ENCODE measurements around the gene SLC24A4.

The SLC24A4 gene

DNA sequence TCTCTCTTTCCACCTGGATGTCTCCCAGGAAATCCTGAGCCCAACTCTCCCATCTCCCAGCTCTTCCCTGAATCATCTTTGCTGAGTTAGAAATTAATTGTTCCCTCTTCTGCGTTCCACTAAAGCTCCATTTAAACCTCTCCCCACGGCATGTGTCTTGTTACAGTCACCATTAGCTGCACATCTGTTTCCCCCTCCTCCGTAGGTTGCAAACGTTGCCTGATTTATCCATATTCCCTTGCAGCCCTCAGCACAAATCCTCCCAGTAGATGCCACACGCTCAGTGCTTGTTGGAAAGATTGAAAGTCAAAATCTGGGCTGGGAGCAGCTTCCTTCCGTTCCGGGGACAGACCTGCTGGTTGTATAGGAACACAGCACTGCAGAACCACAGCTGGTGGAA, 90.4 kb downstream of the SLC24A4 start:
- no peak overlapping the region for H3K4me2 ChIP-seq (ENCODE audit: insufficient read depth, low read length, poor library complexity, severe bottlenecking)
- no peak overlapping the region for H2BK15ac ChIP-seq (ENCODE audit: low read length)
- no peak overlapping the region for H3K4ac ChIP-seq (ENCODE audit: low read length)
- H3K27me3 ChIP-seq (ENCODE audit: control insufficient read depth in 3 of 3, insufficient read depth in 3 of 3, low read depth in 1 of 3, low read length in 3 of 3) = peaks cover 0 to 3% (median 0%) of the 10 kb centered on the region in 3 experiments
- no peaks in the 10 kb centered on the region for H3K9me3 ChIP-seq (replicated peaks in 1 of 2; ENCODE audit: control insufficient read depth in 2 of 2, insufficient read depth in 1 of 2, low read depth in 1 of 2, low read length in 2 of 2)
- H2BK5ac ChIP-seq (ENCODE audit: low read length) = no peak overlapping the region
- no peak overlapping the region for H2AFZ ChIP-seq (ENCODE audit: low read length)
- H2BK12ac ChIP-seq (ENCODE audit: low read length) = no peak overlapping the region
- no peak overlapping the region for H3K18ac ChIP-seq (ENCODE audit: low read length)
- H2BK120ac ChIP-seq (ENCODE audit: low read depth, low read length) = no peak overlapping the region
- H3K14ac ChIP-seq (ENCODE audit: low read length) = no peak overlapping the region
- no peak overlapping the region for H3K4me3 ChIP-seq (ENCODE audit: low read length in 2 of 2)
- no peak overlapping the region for H2AK5ac ChIP-seq (ENCODE audit: low read depth, low read length)
- H4K8ac ChIP-seq (ENCODE audit: low read depth, low read length) = no peak overlapping the region
- H3K9ac ChIP-seq (ENCODE audit: low read depth, low read length, poor library complexity) = no peak overlapping the region
- no peaks in the 10 kb centered on the region for H3K36me3 ChIP-seq (replicated peaks in 1 of 2; ENCODE audit: control insufficient read depth in 2 of 2, insufficient read depth in 2 of 2, low read length in 2 of 2)
- H3K4me1 ChIP-seq (ENCODE audit: control insufficient read depth in 2 of 2, insufficient read depth in 1 of 2, low read depth in 1 of 2, low read length in 2 of 2) = peaks cover 0 to 5% of the 10 kb centered on the region in 2 donors
- no peaks in the 10 kb centered on the region for H3K79me1 ChIP-seq (ENCODE audit: low read depth, low read length)
- WGBS, 2 donors (ENCODE audit: extremely low coverage in 2 of 2, insufficient read length in 2 of 2, insufficient replicate concordance in 1 of 2) = no CpG with 5 or more reads among the region's 7 CpGs
- DNase-seq (ENCODE audit: low spot score) = no peak
- no peak overlapping the region for H4K91ac ChIP-seq (ENCODE audit: low read depth, low read length, poor library complexity)
- H3K23ac ChIP-seq (ENCODE audit: low read depth, low read length, poor library complexity) = no peak overlapping the region
- no peak overlapping the region for H3K27ac ChIP-seq (replicated peaks; ENCODE audit: low read length)

- DNase-seq (ENCODE audit: low spot score) = no peak
- Histone ChIP-seq H3K9ac (ENCODE audit: low read depth, low read length, poor library complexity) (no peak overlapping the region), H2BK5ac (ENCODE audit: low read length) (no peak overlapping the region), H3K23ac (ENCODE audit: low read depth, low read length, poor library complexity) (no peak overlapping the region), H3K14ac (ENCODE audit: low read length) (no peak overlapping the region), H3K27me3 (ENCODE audit: control insufficient read depth in 3 of 3, insufficient read depth in 3 of 3, low read depth in 1 of 3, low read length in 3 of 3) (peaks cover 0 to 3% (median 0%) of the 10 kb centered on the region in 3 experiments), H3K4ac (ENCODE audit: low read length) (no peak overlapping the region), H4K91ac (ENCODE audit: low read depth, low read length, poor library complexity) (no peak overlapping the region), H3K79me1 (ENCODE audit: low read depth, low read length) (no peaks in the 10 kb centered on the region), H3K9me3 (replicated peaks in 1 of 2; ENCODE audit: control insufficient read depth in 2 of 2, insufficient read depth in 1 of 2, low read depth in 1 of 2, low read length in 2 of 2) (no peaks in the 10 kb centered on the region), H3K4me1 (ENCODE audit: control insufficient read depth in 2 of 2, insufficient read depth in 1 of 2, low read depth in 1 of 2, low read length in 2 of 2) (peaks cover 0 to 5% of the 10 kb centered on the region in 2 donors), H3K27ac (replicated peaks; ENCODE audit: low read length) (no peak overlapping the region), H2BK15ac (ENCODE audit: low read length) (no peak overlapping the region), H3K4me3 (ENCODE audit: low read length in 2 of 2) (peak overlapping the region in 1 of 2 donors; percentile 10), H2BK12ac (ENCODE audit: low read length) (no peak overlapping the region), H2AFZ (ENCODE audit: low read length) (no peak overlapping the region), H2BK120ac (ENCODE audit: low read depth, low read length) (no peak overlapping the region), H4K8ac (ENCODE audit: low read depth, low read length) (no peak overlapping the region), H3K4me2 (ENCODE audit: insufficient read depth, low read length, poor library complexity, severe bottlenecking) (no peak overlapping the region), H2AK5ac (ENCODE audit: low read depth, low read length) (no peak overlapping the region), H3K36me3 (replicated peaks in 1 of 2; ENCODE audit: control insufficient read depth in 2 of 2, insufficient read depth in 2 of 2, low read length in 2 of 2) (no peaks in the 10 kb centered on the region), H3K18ac (ENCODE audit: low read length) (no peak overlapping the region)
- no CpG with 5 or more reads among the region's 13 CpGs for WGBS, 2 donors (ENCODE audit: extremely low coverage in 2 of 2, insufficient read length in 2 of 2, insufficient replicate concordance in 1 of 2)
Measured at GRCh38 chr14:92414690-92415445, 91.9 kb downstream of the SLC24A4 start.

DNA sequence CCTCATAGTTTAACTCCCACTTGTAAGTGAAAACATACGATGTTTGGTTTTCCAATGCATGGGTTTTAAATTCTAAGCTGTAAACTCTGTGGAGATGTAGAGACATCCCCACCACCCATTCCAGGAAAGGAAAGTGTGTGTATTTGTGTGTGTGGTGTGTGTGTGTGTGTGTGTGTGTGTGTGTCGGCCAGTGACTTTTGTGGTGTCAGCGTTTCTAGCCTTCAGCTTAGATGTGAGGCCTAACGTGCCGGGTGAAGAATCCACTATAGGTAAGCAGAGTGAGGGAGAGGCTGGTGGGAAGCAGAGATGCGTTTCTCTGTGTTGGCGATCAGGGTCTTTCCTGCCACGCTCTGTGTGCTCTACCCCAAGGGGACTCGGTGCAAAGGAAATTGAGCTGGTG, 93.0 kb downstream of the SLC24A4 start:
- peaks cover 0 to 3% (median 0%) of the 10 kb centered on the region in 3 experiments for H3K27me3 ChIP-seq (ENCODE audit: control insufficient read depth in 3 of 3, insufficient read depth in 3 of 3, low read depth in 1 of 3, low read length in 3 of 3)
- no CpG with 5 or more reads among the region's 9 CpGs for WGBS, 2 donors (ENCODE audit: extremely low coverage in 2 of 2, insufficient read length in 2 of 2, insufficient replicate concordance in 1 of 2)

GRCh38 chr14:92416544-92416943, 93.6 kb downstream of the SLC24A4 start:
- Histone ChIP-seq H3K27ac (replicated peaks; ENCODE audit: low read length) (no peak overlapping the region), H3K79me1 (ENCODE audit: low read depth, low read length) (no peaks in the 10 kb centered on the region), H3K4ac (ENCODE audit: low read length) (no peak overlapping the region), H3K4me1 (ENCODE audit: control insufficient read depth in 2 of 2, insufficient read depth in 1 of 2, low read depth in 1 of 2, low read length in 2 of 2) (peaks cover 0 to 5% of the 10 kb centered on the region in 2 donors), H3K27me3 (ENCODE audit: control insufficient read depth in 3 of 3, insufficient read depth in 3 of 3, low read depth in 1 of 3, low read length in 3 of 3) (peaks cover 0 to 3% (median 0%) of the 10 kb centered on the region in 3 experiments), H3K18ac (ENCODE audit: low read length) (no peak overlapping the region), H4K8ac (ENCODE audit: low read depth, low read length) (no peak overlapping the region), H3K9ac (ENCODE audit: low read depth, low read length, poor library complexity) (no peak overlapping the region), H4K91ac (ENCODE audit: low read depth, low read length, poor library complexity) (no peak overlapping the region), H2BK5ac (ENCODE audit: low read length) (no peak overlapping the region), H3K4me2 (ENCODE audit: insufficient read depth, low read length, poor library complexity, severe bottlenecking) (no peak overlapping the region), H2AK5ac (ENCODE audit: low read depth, low read length) (no peak overlapping the region), H3K36me3 (replicated peaks in 1 of 2; ENCODE audit: control insufficient read depth in 2 of 2, insufficient read depth in 2 of 2, low read length in 2 of 2) (no peaks in the 10 kb centered on the region), H2AFZ (ENCODE audit: low read length) (no peak overlapping the region), H3K9me3 (replicated peaks in 1 of 2; ENCODE audit: control insufficient read depth in 2 of 2, insufficient read depth in 1 of 2, low read depth in 1 of 2, low read length in 2 of 2) (no peaks in the 10 kb centered on the region), H3K4me3 (ENCODE audit: low read length in 2 of 2) (no peak overlapping the region), H2BK15ac (ENCODE audit: low read length) (no peak overlapping the region), H2BK120ac (ENCODE audit: low read depth, low read length) (no peak overlapping the region), H2BK12ac (ENCODE audit: low read length) (no peak overlapping the region), H3K14ac (ENCODE audit: low read length) (no peak overlapping the region), H3K23ac (ENCODE audit: low read depth, low read length, poor library complexity) (no peak overlapping the region)
- no peak for DNase-seq (ENCODE audit: low spot score)
- WGBS, 2 donors (ENCODE audit: extremely low coverage in 2 of 2, insufficient read length in 2 of 2, insufficient replicate concordance in 1 of 2) = no CpG with 5 or more reads among the region's 2 CpGs

More for the DNA sequence above, 93.0 kb downstream of the SLC24A4 start:
- no peak overlapping the region for H3K4me2 ChIP-seq (ENCODE audit: insufficient read depth, low read length, poor library complexity, severe bottlenecking)
- no peaks in the 10 kb centered on the region for H3K36me3 ChIP-seq (replicated peaks in 1 of 2; ENCODE audit: control insufficient read depth in 2 of 2, insufficient read depth in 2 of 2, low read length in 2 of 2)
- DNase-seq (ENCODE audit: low spot score) = no peak
- no peak overlapping the region for H3K23ac ChIP-seq (ENCODE audit: low read depth, low read length, poor library complexity)
- no peak overlapping the region for H3K18ac ChIP-seq (ENCODE audit: low read length)
- no peak overlapping the region for H3K4ac ChIP-seq (ENCODE audit: low read length)
- no peak overlapping the region for H2AK5ac ChIP-seq (ENCODE audit: low read depth, low read length)
- H3K4me3 ChIP-seq (ENCODE audit: low read length in 2 of 2) = no peak overlapping the region
- no peak overlapping the region for H4K91ac ChIP-seq (ENCODE audit: low read depth, low read length, poor library complexity)
- no peak overlapping the region for H2AFZ ChIP-seq (ENCODE audit: low read length)
- no peak overlapping the region for H3K14ac ChIP-seq (ENCODE audit: low read length)
- no peak overlapping the region for H3K27ac ChIP-seq (replicated peaks; ENCODE audit: low read length)
- no peaks in the 10 kb centered on the region for H3K9me3 ChIP-seq (replicated peaks in 1 of 2; ENCODE audit: control insufficient read depth in 2 of 2, insufficient read depth in 1 of 2, low read depth in 1 of 2, low read length in 2 of 2)
- H2BK5ac ChIP-seq (ENCODE audit: low read length) = no peak overlapping the region
- H2BK15ac ChIP-seq (ENCODE audit: low read length) = no peak overlapping the region
- peaks cover 0 to 5% of the 10 kb centered on the region in 2 donors for H3K4me1 ChIP-seq (ENCODE audit: control insufficient read depth in 2 of 2, insufficient read depth in 1 of 2, low read depth in 1 of 2, low read length in 2 of 2)
- H2BK12ac ChIP-seq (ENCODE audit: low read length) = no peak overlapping the region
- H3K9ac ChIP-seq (ENCODE audit: low read depth, low read length, poor library complexity) = no peak overlapping the region
- H2BK120ac ChIP-seq (ENCODE audit: low read depth, low read length) = no peak overlapping the region
- H4K8ac ChIP-seq (ENCODE audit: low read depth, low read length) = no peak overlapping the region
- no peaks in the 10 kb centered on the region for H3K79me1 ChIP-seq (ENCODE audit: low read depth, low read length)
